Astrocyte (in vitro differentiated cells and primary cell): ENCODE data around the gene GMPPA.

Source experiments
- CTCF ChIP-seq: IDR thresholded peaks from 2 replicates; pipeline ENCODE4 v1.5.1; 2011; ENCODE audit warnings: low read depth, mild to moderate bottlenecking, inconsistent platforms, low read length, moderate library complexity; ENCODE audit not compliant: insufficient read depth
- EZH2 ChIP-seq: IDR thresholded peaks from 2 replicates; pipeline ENCODE4 v1.6.1; 2012; ENCODE audit warnings: mild to moderate bottlenecking, low read length, inconsistent platforms; ENCODE audit not compliant: insufficient read depth

- peak; percentile 91 for TF ChIP-seq CTCF
- TF ChIP-seq EZH2 = no peak
These were observed 31.6 kb downstream of the GMPPA start for GRCh38 chr2:219530048-219530963.
